Loucy (cell line): ENCODE data around the gene TTC23.

Source experiments
- H2AFZ ChIP-seq: fragments of 200-600 bp; sonication (generic); 2 replicates; pipeline ENCODE4 v1.6.0; 2016; ENCODE audit warnings: antibody characterized with exemption, mild to moderate bottlenecking, low read length, moderate library complexity
- H3F3A ChIP-seq: fragments of 200-600 bp; 2 replicates; pipeline ENCODE4 v1.6.0; 2016; ENCODE audit warnings: antibody characterized with exemption, low read depth, mild to moderate bottlenecking
- H3K27me3 ChIP-seq: fragments of 200-600 bp; sonication (generic); 2 replicates; pipeline ENCODE4 v1.6.1; 2014; ENCODE audit warnings: low read length, mild to moderate bottlenecking; ENCODE audit not compliant: insufficient read depth, poor library complexity, severe bottlenecking
- H3K36me3 ChIP-seq: fragments of 200-600 bp; sonication (generic); 2 replicates; pipeline ENCODE4 v1.6.1; 2016; ENCODE audit warnings: low read length; ENCODE audit not compliant: insufficient read depth
- H3K4me1 ChIP-seq: fragments of 200-600 bp; sonication (generic); 2 replicates; pipeline ENCODE4 v1.5.1; 2014; ENCODE audit warnings: low read length, mild to moderate bottlenecking; ENCODE audit not compliant: insufficient read depth, poor library complexity, severe bottlenecking
- H3K4me2 ChIP-seq: fragments of 200-600 bp; sonication (generic); 2 replicates; pipeline ENCODE4 v1.6.0; 2014; ENCODE audit warnings: antibody characterized with exemption, low read length, low read depth, mild to moderate bottlenecking; ENCODE audit not compliant: poor library complexity, severe bottlenecking
- H3K4me3 ChIP-seq: fragments of 200-600 bp; sonication (generic); 2 replicates; pipeline ENCODE4 v1.5.1; 2014; ENCODE audit warnings: low read length, mild to moderate bottlenecking, mixed read lengths; ENCODE audit not compliant: poor library complexity, severe bottlenecking
- H3K79me2 ChIP-seq: fragments of 200-600 bp; sonication (generic); 2 replicates; pipeline ENCODE4 v1.6.1; 2014; ENCODE audit warnings: low read length; ENCODE audit not compliant: insufficient read depth
- H3K9ac ChIP-seq: fragments of 200-600 bp; sonication (generic); 2 replicates; pipeline ENCODE4 v1.6.0; 2014; ENCODE audit warnings: mild to moderate bottlenecking, low read depth, low read length, moderate library complexity; ENCODE audit not compliant: poor library complexity, severe bottlenecking
- H3K9me2 ChIP-seq: fragments of 200-600 bp; sonication (generic); replicated peaks from 2 replicates; pipeline ENCODE4 v1.6.1; 2016; ENCODE audit warnings: low read depth, low read length, mixed read lengths
- H3K9me3 ChIP-seq: fragments of 200-600 bp; sonication (generic); 2 replicates; pipeline ENCODE4 v1.6.1; 2014; ENCODE audit warnings: mild to moderate bottlenecking, antibody characterized with exemption, low read length, low read depth; ENCODE audit not compliant: insufficient read depth
- H4K20me1 ChIP-seq: fragments of 200-600 bp; sonication (generic); 2 replicates; pipeline ENCODE4 v1.6.0; 2014; ENCODE audit warnings: antibody characterized with exemption, low read length, mild to moderate bottlenecking; ENCODE audit not compliant: insufficient read depth, poor library complexity, severe bottlenecking
- EZH2phosphoT487 ChIP-seq: fragments of 200-600 bp; IDR thresholded peaks from 2 replicates; pipeline ENCODE4 v1.6.1; 2018; ENCODE audit warnings: antibody characterized with exemption, mild to moderate bottlenecking, moderate library complexity, borderline replicate concordance
- TF ChIP-seq, protein P1 (sequence below): fragments of 200-600 bp; sonication (generic); conservative IDR thresholded peaks from 2 replicates; pipeline ENCODE4 v1.5.1; 2014; ENCODE audit warnings: mild to moderate bottlenecking, antibody characterized with exemption, low read length

Gene TTC23

GRCh38 chr15:99157456-99157855, 91.9 kb downstream of the TTC23 start:
- Histone ChIP-seq H3K36me3 (no peaks in the 10 kb centered on the region), H3F3A (no peaks in the 10 kb centered on the region), H3K27me3 (no peaks in the 10 kb centered on the region), H3K4me2 (no peak overlapping the region), H4K20me1 (no peaks in the 10 kb centered on the region), H3K4me3 (no peak overlapping the region), H3K9me3 (no peaks in the 10 kb centered on the region), H3K9me2 (no peaks in the 10 kb centered on the region), H3K9ac (no peak overlapping the region), H3K79me2 (no peaks in the 10 kb centered on the region), H2AFZ (no peak overlapping the region), H3K4me1 (no peaks in the 10 kb centered on the region)
- no peak for TF ChIP-seq EZH2phosphoT487
- TF ChIP-seq, protein P1, sequence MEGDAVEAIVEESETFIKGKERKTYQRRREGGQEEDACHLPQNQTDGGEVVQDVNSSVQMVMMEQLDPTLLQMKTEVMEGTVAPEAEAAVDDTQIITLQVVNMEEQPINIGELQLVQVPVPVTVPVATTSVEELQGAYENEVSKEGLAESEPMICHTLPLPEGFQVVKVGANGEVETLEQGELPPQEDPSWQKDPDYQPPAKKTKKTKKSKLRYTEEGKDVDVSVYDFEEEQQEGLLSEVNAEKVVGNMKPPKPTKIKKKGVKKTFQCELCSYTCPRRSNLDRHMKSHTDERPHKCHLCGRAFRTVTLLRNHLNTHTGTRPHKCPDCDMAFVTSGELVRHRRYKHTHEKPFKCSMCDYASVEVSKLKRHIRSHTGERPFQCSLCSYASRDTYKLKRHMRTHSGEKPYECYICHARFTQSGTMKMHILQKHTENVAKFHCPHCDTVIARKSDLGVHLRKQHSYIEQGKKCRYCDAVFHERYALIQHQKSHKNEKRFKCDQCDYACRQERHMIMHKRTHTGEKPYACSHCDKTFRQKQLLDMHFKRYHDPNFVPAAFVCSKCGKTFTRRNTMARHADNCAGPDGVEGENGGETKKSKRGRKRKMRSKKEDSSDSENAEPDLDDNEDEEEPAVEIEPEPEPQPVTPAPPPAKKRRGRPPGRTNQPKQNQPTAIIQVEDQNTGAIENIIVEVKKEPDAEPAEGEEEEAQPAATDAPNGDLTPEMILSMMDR = no peak

- no peak for TF ChIP-seq EZH2phosphoT487
- TF ChIP-seq, protein P1 = no peak
- no peaks in the 10 kb centered on the region for H3K36me3 ChIP-seq
- no peaks in the 10 kb centered on the region for H3K9me2 ChIP-seq
- no peaks in the 10 kb centered on the region for H3K4me1 ChIP-seq
- H4K20me1 ChIP-seq = no peaks in the 10 kb centered on the region
- no peaks in the 10 kb centered on the region for H3K9me3 ChIP-seq
- H3K27me3 ChIP-seq = no peaks in the 10 kb centered on the region
- H2AFZ ChIP-seq = no peak overlapping the region
- H3K4me3 ChIP-seq = no peak overlapping the region
- no peaks in the 10 kb centered on the region for H3K79me2 ChIP-seq
- H3F3A ChIP-seq = no peaks in the 10 kb centered on the region
- no peak overlapping the region for H3K9ac ChIP-seq
- no peak overlapping the region for H3K4me2 ChIP-seq
These were observed 93.4 kb downstream of the TTC23 start for GRCh38 chr15:99155961-99156443.

DNA sequence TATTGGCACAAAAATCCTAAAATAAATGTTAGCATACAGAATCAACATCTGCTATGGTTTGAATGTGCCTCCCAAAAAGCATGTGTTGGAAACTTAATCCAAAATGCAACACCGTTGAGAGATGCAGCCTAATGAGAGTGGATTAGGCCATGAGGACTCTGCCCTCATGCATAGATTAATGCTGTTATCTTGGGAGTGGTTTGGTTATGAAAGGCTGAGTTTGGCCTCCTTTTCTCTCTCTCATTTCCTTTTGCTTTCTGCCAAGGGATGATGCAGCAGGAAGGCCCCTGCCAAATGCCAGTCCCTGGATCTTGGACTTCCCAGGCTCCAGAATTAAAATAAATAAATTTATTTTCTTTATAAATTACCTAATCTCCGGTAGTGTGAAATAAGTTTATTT, 95.1 kb downstream of the TTC23 start:
- no peak overlapping the region for H3K4me2 ChIP-seq
- TF ChIP-seq, protein P1 = no peak
- TF ChIP-seq EZH2phosphoT487 = no peak
- no peak overlapping the region for H2AFZ ChIP-seq
- H3K9me2 ChIP-seq = no peaks in the 10 kb centered on the region
- no peaks in the 10 kb centered on the region for H3K79me2 ChIP-seq
- H4K20me1 ChIP-seq = no peaks in the 10 kb centered on the region
- no peaks in the 10 kb centered on the region for H3K4me1 ChIP-seq
- no peaks in the 10 kb centered on the region for H3K36me3 ChIP-seq
- H3K9ac ChIP-seq = no peak overlapping the region
- H3K27me3 ChIP-seq = no peaks in the 10 kb centered on the region
- H3K9me3 ChIP-seq = no peaks in the 10 kb centered on the region
- no peak overlapping the region for H3K4me3 ChIP-seq
- H3F3A ChIP-seq = no peaks in the 10 kb centered on the region
